Activated T-cell treated with anti-CD3 and anti-CD28 coated beads, Interleukin-2, amount 50 U/mL, for 48 hours (primary cell): ENCODE measurements around the gene PRRX2.
"Not testable (repeated sequence)": the region's sequence is repeated elsewhere in the genome, so short reads cannot be mapped to it uniquely, and the experiment has no call there.

ENCODE experiments used
- DNase-seq, 2 experiments: peaks; one replicate each; pipeline ENCODE4 v3.0.0-alpha.2; 2020

Gene PRRX2

DNA sequence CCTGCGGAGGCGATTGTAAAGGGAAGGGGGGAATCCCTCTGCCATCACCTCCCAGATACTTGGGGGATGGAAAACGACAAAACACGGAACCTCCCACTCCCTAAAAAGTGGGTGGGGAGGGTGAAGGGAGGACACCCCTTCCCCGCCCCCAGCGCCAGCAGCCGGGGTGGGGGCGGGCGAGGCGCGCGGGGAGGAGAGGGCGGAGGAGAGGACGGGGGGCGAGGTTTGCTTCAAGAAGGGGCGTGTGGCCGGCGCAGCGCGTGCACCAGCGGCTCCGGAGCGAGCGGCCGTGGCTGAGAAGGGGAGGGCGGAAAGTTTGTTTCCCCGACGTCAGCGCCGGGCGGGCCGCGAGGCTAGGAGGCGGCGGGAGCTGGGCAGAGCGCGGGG lies at the start of gene PRRX2:
TSS of gene PRRX2 (plus strand) at position 259 of the 387 bp plus-strand sequence. CDS start 221 bp downstream, outside the sequence.
- peak; percentile 33 to 55 for DNase-seq

DNA sequence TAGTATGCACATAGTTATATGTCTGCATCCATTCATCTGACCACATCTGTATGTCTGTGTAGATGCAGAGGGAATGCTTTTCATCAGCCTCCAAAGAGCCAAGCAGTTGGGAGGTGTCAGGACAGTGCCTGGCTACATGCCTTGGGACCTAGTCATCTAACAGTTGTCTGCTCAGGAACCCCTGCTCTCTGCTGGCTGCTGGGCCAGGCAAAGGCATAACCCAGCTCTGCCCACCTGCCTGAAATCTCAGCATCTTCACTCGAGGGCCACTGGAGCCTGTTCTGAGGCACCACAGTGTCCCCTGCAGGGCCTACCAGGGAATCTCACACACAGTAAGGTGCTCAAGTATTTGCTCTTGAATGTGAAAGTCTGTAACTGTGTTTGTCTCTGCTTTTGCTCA lies 48.3 kb upstream of the PRRX2 start:
- DNase-seq, result no peak

DNA sequence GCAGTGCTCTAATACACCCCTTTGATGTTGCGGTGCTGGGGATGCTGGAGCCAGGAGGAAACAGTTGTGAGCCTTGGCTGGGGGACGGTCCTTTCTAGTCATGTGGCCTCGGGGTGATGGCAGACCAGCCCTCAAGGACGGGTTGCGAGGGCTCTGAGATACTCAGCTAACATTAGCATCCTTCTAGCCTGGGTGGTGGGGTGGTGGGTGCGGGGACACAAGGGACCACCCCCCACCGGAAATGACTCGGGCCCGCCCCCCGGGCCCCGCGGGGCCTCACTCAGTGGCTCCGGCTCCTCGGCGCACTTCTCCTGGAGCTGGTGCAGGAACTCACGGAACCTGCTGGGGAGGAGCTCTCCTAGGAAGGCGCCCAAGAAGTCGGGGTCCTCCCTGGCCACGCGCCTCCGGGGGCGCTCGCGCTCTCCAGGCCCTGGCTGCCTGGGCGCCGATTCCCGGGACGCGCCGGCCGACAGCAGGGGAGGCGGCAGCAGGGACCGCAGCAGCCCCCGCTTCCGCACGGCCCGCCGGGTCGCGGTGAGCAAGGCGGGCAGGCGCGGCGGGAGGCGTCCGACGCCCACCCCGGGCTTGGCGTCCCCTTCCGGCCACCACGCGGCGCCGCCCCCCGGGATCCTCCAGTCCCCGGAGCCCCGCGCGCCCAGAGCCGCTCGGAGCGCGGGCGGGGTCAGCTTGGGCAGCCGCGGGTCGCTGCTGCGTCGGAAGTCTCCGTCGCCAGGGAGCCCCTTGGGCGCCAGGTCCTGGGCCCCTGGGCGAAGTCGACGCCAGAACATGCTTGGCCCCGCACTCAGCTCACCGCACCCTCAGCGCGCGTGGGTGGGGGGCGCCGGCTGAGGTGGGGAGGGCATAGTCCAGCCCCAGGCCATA lies 45.4 kb upstream of the PRRX2 start:
- peak in 1 of 2 experiments; percentile 41 for DNase-seq

DNA sequence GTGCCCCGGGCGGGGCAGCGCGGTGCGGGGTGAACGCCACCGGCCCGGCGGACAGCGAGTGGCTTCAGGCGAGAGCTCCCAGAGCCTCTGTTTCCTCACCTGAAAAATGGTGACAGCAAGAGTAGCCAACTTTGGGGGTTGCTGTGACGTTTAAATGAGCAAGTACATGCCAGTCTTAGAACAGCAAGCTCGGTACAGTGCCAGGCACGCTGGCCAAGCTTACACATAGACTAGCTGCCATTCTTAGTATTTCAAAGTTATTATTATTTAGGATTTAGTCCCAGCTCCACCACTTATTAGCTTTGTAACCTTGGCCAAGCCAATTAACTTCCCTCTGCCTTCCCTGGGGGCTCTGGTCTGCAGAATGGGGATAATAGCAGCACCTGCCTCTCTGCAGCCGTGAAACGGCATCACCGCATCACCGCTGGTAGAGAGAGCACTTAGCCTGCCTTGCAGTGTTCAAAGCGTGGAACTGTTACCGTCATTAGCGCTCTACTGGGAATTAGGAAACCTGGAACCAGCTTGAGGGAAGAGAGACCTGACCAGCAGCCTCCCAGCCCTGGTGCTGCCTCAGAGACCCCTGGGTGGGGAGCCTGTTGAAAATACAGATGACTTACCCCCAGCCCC lies 44.7 kb upstream of the PRRX2 start, which contains the start of gene C9orf50:
TSS of gene C9orf50 (minus strand) at position 433 of the 627 bp plus-strand sequence. CDS start 527 bp downstream, outside the sequence.
- DNase-seq, result no peak

DNA sequence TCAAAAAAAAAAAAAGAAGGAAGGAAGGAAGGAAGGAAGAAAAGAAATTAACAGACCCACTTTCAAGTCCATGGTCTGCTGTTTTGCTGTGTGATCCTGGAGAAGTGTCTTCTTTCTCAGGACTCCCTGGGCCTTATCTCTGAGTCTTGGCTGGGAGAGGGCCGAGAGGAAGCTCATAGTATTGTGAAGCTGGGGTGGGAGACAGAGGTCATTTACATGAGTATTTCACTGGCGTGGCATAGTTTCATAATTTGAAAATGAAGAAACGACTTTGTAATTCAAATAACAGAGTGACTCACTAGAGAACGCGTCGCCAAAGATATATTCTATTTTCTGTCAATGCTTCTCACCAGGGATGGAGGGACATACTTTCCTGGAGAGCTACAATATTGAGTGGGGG lies 42.1 kb upstream of the PRRX2 start:
- no peak for DNase-seq

DNA sequence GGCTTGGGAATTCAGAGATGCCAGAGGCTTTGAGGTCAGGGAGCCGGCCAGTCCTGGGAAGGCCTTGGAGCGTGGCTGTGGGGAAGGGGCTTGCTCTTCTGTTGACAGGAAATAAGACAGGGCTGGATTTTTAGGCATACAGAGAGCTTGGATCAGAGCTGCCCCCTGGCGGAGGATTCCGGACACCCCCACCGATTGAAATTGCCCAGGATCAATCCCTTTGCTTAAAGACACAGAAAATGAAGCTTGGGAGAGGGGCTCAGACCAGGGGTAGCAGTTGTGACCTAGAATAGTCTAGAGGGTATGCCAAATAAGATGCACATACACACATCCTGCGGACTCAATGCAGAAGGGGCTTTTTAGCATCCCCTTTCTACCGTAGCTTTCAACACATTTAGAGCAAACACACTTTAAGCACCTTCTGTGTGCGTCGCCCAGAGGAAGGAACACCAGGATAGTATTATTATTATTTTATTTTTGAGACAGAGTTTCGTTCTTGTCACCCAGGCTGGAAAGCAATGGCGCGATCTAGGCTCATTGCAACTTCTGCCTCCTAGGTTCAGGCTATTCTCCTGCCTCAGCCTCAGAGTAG lies 41.2 kb upstream of the PRRX2 start:
- DNase-seq, result peak; percentile 87

DNA sequence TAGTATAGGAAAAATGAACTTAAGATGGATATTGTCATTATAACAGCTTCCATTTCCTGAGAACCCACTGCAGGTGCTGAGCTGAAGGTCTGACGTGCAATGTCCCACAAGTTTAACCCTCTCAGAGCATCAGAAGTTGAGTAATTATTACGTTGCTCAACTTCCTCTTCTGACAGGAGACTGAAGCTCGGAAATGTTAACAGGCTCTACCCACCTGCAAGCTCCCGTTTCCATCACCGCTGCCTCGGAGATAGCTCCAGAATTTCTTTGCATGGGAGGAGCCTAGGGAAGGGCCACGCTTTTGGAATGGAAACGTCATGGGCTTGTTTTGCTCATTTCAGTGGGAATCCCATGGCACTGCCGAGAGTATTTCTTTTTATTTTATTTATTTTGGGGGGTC lies 40.5 kb upstream of the PRRX2 start:
- peak in 1 of 2 experiments; percentile 45 for DNase-seq

DNA sequence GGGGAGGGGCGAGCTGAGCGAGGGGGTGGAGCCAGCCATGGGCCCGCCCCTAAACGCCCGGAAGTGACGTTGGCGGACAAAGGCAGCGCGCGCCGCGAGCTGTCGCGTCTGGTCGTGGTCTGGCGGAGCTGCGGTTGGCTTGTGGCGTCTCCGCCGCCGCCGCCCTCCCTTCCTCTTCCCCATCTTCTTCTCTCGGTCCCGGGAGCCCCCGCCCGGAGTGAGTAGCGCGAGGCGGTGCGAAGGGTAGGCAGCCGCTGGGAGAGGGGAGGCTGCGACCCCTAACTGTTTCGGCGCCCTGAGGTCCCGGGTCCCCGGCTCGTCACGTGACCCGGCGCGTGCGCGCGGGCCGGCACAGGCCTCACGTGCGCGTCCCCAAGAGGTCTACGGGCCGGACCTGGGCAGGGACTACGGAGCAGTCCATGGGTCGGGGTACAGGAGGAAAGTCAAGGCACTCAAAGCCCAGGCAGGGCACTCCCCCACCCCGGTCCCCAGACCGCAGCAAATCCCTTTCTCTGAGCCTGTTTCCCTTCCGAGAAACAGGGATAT lies 39.3 kb upstream of the PRRX2 start, which contains the start of gene NTMT1:
TSS of gene NTMT1 (plus strand) at position 85 of the 546 bp plus-strand sequence. CDS start 6,541 bp downstream, outside the sequence.
- DNase-seq, result peak; percentile 95 to 97

DNA sequence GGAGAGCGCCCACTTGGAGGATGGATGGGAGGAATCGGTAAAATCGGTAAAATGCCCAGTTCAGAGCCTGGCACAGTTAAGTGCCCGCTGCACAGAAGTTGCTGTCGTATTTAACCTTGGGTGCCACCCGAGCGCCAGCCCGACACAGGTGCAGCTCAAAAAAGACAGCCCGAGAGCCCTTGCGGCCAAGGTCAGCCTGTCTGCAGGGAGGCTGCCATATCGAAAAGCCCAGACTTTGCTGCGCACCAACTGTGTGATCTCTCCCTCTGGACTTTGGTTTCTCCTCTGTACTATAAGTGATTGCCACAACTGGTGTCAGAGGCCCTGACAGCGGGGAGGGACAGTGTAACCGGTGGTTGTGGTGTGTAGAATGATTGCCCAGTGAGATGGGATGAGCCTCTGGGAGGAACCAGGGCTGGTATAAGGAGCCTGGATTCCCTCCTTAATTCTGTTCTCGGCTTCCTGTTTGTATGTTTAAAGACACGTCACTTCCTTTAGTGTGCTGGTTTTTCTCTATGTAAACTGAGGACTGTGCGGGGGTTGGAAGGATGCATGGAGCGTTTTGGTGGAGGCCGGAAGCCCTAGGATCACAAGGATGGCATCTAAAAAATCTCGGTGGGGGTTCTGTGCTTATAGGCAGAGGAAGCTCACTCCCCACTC lies 38.7 kb upstream of the PRRX2 start:
- peak; percentile 53 to 60 for DNase-seq

DNA sequence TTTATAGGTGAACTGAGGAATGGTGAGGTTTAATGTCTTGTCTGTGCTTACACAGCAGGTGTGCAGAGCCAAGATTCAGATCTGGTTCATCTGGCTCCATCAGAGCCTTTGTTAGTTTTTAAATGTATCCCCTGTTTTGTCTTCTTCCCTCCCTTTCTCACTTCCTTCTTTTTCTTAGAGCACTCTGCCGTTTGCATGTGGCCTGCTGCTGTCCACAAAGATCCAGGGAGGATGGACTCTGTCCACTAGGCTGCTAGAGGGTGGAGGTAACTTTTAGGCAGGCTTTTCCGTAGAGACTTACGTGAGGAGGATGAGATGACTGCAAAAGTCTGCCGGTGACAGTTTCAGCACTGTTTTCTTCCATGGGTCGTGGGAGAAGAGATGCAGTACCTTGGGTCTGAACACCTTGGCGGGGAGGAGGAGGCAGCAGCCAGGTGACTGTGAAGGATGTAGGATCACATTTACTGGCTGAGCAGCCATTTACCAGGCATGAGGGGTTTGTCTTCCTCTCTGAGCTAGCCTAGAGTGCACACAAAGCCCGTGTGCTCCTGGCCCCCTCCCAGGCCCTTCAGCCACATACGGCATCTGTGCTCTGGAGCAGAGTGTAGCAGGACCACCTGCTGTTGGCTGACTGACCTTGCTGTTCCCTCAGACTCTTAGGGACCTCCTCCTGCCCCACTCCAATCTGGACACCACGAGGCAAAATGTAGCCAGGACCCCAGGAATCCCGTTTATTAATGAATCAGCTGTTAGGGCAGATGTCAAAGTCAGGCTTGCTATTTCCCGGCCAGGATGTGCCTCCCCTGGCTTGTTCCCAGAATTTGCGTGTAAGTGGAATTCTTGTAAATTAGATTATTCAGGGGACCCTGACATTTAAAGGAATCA lies 37.6 kb upstream of the PRRX2 start:
- no peak for DNase-seq

DNA sequence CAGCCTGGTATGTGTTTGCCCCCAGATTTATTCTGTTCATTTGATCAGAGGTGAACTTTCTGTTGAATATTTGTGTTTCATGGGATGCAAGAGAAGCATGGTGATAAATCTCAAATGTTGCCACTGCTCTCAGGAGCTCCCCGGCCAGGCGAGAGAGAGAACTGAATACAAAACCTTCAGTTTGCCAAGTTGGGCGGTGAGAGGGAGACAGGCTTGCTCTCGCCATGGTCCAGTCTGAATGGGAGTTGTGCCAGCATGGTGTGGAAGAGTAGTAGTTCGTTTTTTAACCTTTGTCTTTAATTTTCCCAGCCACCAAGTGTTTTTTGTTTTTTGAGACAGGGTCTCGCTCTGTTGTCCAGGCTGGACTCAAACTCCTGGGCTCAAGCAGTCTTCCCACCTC lies 36.7 kb upstream of the PRRX2 start:
- no peak for DNase-seq

DNA sequence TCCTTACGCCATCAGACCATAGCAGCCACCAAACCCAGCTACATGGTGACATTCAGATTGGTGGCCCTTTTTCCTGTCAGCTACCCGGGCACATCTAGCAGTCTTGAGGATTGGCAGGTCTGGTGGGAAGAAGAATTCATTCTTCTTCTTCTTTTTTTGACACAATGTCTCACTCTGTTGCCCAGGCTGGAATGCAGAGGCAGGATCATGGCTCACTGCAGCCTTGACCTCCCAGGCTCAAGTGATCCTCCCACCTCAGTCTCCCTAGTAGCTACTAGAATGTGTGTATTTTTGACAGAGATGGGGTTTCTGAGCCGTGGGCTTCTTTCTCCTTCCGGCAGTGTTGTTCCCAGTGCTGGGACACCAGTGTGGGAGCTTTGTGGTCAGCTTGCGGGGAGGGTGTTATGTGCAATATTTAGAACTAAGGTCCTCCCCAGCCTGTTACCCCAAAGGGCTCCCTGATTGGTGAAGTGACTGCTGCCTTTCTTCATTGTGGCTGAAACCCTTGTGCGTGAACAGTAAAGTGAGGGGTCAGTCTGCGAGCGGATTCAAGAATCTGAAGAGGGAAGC lies 36.1 kb upstream of the PRRX2 start:
- no peak for DNase-seq

DNA sequence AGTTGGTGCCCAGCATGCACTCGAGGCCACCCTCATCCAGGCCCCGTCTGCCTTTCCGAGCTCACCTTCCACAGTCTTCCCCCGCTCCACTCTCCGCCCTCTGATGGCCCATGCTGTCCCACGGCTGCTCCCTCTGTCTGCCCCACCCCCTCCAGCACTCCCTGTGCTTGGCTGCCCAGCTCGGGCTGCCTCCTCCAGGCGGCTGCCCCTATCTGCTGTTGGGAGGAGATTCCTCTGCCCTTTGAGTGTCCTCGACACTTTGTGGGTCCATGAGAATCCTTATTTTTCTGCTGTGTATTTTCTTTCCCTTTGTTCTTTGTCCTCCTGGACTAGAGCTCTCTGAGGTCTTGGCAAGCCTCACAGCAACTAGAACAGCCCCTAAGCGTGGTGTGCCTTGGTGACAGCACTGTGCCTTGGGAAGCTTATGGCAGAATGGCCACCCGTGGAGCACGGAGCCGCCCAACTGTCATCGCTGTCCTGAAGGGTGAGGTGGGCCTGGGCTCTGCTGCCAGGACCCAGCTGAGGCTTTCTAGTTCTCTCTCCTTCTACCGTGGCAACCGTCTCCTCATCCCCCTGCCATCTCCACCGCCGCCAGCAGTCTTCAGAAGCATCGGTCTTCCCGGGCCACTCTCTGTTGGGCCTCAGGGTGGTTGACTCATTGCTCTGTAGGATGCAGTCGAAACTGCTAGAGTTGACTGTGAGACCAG lies 34.3 kb upstream of the PRRX2 start:
- DNase-seq, result peak in 1 of 2 experiments; percentile 45

DNA sequence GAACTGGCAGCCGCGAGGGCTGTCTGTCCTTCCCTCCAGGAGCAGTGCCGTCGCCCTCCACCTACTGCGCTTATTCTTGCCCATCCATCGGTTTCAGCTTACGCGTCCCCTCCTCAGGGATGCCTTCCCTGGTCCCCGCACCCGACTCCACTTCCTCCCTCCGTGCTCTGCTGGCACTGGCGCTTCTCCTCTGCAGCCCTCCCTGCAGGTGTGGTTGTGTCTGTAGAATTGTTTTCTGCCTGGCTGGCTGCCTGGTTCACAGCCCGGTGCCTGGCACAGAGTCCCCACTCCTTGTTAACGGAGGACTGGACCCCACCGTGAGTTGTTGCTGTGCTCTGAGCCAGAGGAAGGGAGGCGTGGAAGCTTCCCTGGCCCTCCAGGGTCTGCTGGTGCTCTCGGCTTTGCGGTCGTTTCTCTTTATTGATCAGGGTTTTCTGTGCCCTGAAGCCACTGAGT lies 33.7 kb upstream of the PRRX2 start:
- DNase-seq, result no peak

DNA sequence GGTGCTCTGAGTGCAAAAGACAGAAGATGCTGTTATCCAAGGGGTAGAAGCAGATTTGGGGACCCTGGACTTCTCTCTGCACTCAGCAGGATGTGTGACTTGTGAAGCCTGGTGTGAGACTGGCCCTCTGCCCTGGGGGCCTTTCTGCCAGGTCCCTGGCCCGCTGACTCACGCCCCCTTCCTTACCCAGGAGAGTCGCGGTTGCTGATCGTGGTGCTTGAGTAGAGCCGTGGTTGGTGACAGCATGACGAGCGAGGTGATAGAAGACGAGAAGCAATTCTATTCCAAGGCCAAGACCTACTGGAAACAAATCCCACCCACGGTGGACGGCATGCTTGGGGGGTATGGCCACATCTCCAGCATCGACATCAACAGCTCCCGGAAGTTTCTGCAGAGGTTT lies 33.0 kb upstream of the PRRX2 start:
- peak in 1 of 2 experiments; percentile 46 for DNase-seq

DNA sequence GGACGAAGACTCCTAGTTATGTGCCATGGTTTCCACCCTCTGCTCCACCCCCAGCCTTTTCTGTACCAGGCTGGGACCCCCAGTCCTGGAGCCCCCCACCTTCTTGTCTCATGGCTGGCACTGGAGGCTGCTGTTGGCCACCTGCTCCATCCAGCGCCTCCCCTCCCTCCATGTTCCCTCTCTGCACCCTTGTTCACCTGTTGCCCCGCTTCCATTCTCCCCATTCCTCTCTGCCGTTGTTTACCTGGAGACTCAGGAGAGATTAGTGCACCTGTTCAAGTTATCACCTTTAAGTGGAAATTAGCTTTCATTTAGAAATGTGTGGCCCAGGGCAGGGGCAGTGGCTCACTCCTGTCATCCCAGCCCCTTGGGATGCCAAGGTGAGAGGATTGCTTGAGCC lies 32.2 kb upstream of the PRRX2 start:
- DNase-seq, result no peak

DNA sequence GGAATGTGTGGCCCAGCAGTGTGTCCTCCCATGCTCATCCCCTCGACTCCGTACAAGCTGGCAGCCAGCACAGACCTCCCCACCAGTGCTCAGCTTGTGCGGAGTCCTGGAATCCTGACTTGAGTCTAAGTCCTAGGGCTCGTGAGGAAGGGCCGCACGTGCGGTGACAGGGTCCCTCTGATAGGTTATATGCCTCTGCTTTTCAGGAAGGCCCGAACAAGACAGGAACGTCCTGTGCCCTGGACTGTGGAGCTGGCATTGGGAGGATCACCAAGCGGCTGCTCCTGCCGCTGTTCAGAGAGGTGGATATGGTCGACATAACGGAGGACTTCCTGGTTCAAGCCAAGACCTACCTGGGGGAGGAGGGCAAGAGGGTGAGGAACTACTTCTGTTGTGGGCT lies 31.6 kb upstream of the PRRX2 start:
- DNase-seq, result no peak

DNA sequence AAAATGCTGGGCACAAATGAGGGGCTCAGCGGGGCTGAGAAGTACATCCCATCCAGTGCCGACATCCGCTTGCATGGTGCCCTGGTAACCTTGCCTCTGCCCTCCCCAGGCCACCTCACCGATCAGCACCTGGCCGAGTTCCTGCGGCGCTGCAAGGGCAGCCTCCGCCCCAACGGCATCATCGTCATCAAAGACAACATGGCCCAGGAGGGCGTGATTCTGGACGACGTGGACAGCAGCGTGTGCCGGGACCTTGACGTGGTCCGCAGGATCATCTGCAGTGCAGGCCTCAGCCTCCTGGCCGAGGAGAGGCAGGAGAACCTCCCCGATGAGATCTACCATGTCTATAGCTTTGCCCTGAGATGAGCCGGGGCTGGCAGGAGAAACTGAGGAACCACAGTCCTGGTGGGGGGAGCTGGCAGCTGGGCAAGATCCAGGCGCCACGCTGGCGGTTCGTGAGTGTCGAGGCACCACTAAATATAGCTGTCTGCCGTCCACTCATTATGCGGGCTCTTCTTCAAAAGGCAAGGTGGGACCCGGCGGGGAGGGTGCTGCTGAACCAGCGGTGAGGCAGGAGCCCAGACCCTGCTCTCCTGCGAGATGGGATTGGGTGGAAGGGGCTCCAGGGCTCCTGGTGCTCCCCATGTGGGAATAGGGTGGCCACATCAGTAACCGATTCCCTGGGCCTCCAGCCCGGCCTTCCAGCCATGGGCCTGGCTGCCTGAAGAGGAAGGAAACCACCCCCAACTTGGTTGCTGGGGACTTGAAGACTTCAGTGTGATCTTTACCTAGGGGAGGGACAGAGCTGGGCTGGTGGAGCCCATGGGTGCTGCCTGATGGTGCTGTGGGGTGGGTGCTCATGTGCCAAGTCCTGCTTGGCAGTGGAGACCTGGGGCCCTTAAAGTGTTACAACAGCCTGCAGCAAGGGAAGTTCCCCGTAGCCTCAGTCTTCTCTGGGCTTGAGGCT lies 30.1 kb upstream of the PRRX2 start:
- no peak for DNase-seq

DNA sequence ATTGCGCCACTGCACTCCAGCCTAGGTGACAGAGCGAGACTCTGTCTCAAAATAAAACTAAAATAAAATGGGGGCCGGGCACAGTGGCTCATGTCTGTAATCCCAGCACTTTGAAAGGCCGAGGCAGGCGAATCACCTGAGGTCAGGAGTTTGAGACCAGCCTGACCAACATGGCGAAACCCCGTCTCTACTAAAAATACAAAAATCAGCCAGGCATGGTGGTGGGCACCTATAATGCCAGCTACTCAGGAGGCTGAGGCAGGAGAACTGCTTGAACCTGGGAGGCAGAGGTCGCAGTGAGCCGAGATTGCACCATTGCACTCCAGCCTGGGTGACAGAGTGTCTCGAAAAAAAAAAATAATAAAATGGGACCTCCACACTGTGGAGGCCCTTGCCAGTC lies 29.1 kb upstream of the PRRX2 start:
- DNase-seq, result not testable (repeated sequence)
